ENCODE measurements around the gene SETD2.
"Not testable (repeated sequence)": the region's sequence is repeated elsewhere in the genome, so short reads cannot be mapped to it uniquely, and the experiment has no call there.

DNA sequence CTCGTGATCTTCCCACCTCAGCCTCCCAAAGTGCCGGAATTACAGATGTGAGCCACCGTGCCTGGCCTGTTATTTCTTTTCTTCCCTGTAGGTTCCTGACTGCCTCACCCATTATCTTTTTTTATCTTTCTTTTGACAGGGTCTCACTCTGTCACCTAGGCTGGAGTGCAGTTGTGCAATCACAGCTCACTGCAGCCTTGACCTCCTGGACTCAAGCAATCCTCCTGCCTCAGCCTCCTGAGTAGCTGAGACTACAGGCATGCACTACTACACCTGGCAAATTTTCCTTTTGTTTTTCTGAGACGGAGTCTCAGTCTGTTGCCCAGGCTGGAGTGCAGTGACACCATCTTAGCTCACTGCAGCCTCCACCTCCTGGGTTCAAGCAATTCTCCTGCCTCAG lies 17.8 kb upstream of the SETD2 start:
- TF ChIP-seq, protein P1, sequence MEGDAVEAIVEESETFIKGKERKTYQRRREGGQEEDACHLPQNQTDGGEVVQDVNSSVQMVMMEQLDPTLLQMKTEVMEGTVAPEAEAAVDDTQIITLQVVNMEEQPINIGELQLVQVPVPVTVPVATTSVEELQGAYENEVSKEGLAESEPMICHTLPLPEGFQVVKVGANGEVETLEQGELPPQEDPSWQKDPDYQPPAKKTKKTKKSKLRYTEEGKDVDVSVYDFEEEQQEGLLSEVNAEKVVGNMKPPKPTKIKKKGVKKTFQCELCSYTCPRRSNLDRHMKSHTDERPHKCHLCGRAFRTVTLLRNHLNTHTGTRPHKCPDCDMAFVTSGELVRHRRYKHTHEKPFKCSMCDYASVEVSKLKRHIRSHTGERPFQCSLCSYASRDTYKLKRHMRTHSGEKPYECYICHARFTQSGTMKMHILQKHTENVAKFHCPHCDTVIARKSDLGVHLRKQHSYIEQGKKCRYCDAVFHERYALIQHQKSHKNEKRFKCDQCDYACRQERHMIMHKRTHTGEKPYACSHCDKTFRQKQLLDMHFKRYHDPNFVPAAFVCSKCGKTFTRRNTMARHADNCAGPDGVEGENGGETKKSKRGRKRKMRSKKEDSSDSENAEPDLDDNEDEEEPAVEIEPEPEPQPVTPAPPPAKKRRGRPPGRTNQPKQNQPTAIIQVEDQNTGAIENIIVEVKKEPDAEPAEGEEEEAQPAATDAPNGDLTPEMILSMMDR (IDR thresholded peaks at IDR 0.05; ENCODE audit: low read length), result not testable (repeated sequence)
- not testable (repeated sequence) for TF ChIP-seq EZH2 (IDR thresholded peaks at IDR 0.05; ENCODE audit: borderline replicate concordance, low read length)

All from OCI-LY1 (cell line).